BJ (cell line): ENCODE results near the gene IBA57. TPM values are rescaled to one million over a fixed set of nuclear protein-coding genes. Genes with fewer than 3 reads are reported as not detected.

Experiments
- CTCF ChIA-PET: fragments of 350-600 bp; formaldehyde crosslinking; extraction: SDS; loops from one replicate; lab custom pipeline; 2021; ENCODE audit warnings: antibody characterized with exemption, inconsistent platforms; lab: Yijun Ruan, JAX
- POLR2A ChIA-PET: fragments of 300-600 bp; sonication (Branson Sonifier 250); formaldehyde crosslinking; extraction: SDS; loops from one replicate; lab custom pipeline; 2021; ENCODE audit warnings: antibody characterized with exemption; lab: Charles Lee
- DNase-seq: peaks from one replicate; pipeline ENCODE4 v3.0.0-alpha.2; 2011; ENCODE audit warnings: low read depth
- H3K27me3 ChIP-seq: 2 replicates; pipeline ENCODE4 v1.6.0; 2011; ENCODE audit warnings: low read length; ENCODE audit not compliant: control insufficient read depth, insufficient read depth
- H3K36me3 ChIP-seq: 2 replicates; pipeline ENCODE4 v1.5.1; 2011; ENCODE audit warnings: low read length; ENCODE audit not compliant: control insufficient read depth, insufficient read depth
- H3K4me3 ChIP-seq: 2 replicates; pipeline ENCODE4 v1.5.1; 2011; ENCODE audit warnings: low read depth, mild to moderate bottlenecking, control low read depth, low read length
- CTCF ChIP-seq: IDR thresholded peaks from 2 replicates; pipeline ENCODE4 v1.5.1; 2011; ENCODE audit warnings: low read depth, mild to moderate bottlenecking, control low read depth, inconsistent platforms, low read length, moderate library complexity; ENCODE audit not compliant: insufficient read depth
- polyA plus RNA-seq: library from polyadenylated mRNA; depleted of rRNA; stranded (reverse); fragments of >200 nt; gene quantifications from 2 replicates; pipeline ENCODE4 v1.2.3, GENCODE V29; 2011

Gene IBA57
- polyA plus RNA-seq, 1 experiment, result 2.8 TPM

- POLR2A ChIA-PET, result interaction anchor here (0.6 kb wide), 1 partner anchor 927 kb away, joined by 5 read pairs; no protein-coding TSS in a partner anchor
- CTCF ChIA-PET, result interaction anchor here (0.7 kb wide), 1 partner anchor 187 kb away, joined by 3 read pairs; no protein-coding TSS in a partner anchor
- H3K4me3 ChIP-seq, result no peak overlapping the region
- no peak for DNase-seq
- no peak for TF ChIP-seq CTCF
- no peaks in the 10 kb centered on the region for H3K36me3 ChIP-seq
- H3K27me3 ChIP-seq, result no peaks in the 10 kb centered on the region
Observed at GRCh38 chr1:228205526-228206436, 40.2 kb downstream of the IBA57 start.

- no peaks in the 10 kb centered on the region for H3K36me3 ChIP-seq
- H3K27me3 ChIP-seq, result no peaks in the 10 kb centered on the region
- TF ChIP-seq CTCF, result no peak
- CTCF ChIA-PET, result interaction anchor here (0.7 kb wide), 1 partner anchor 186 kb away, joined by 3 read pairs; no protein-coding TSS in a partner anchor
- POLR2A ChIA-PET, result no interaction called here
- no peak for DNase-seq
- H3K4me3 ChIP-seq, result no peak overlapping the region
Observed at GRCh38 chr1:228206582-228207351, 41.2 kb downstream of the IBA57 start.

GRCh38 chr1:228207381-228207810 is 41.8 kb downstream of the IBA57 start:
- DNase-seq, result no peak
- Histone ChIP-seq H3K27me3 (no peaks in the 10 kb centered on the region), H3K4me3 (no peak overlapping the region), H3K36me3 (no peaks in the 10 kb centered on the region)
- ChIA-PET POLR2A (no interaction called here), CTCF (no interaction called here)
- TF ChIP-seq CTCF, result no peak

GRCh38 chr1:228207851-228208821 is 42.5 kb downstream of the IBA57 start, which contains the start of gene OBSCN:
Gene OBSCN, plus strand, starts transcription at chr1:228208044. Its CDS starts 3,740 bp downstream, at chr1:228211784.
- no peak for TF ChIP-seq CTCF
- Histone ChIP-seq H3K36me3 (no peaks in the 10 kb centered on the region), H3K4me3 (no peak within 1 kb of the TSS), H3K27me3 (no peaks in the 10 kb centered on the region)
- CTCF ChIA-PET, result interaction anchor here (1.1 kb wide), 1 partner anchor 9 kb away, joined by 3 read pairs; no protein-coding TSS in a partner anchor
- DNase-seq, result no peak
- POLR2A ChIA-PET, result no interaction called here
